Measurements from ENCODE around the gene CRISPLD2. TPM values are rescaled to one million over a fixed set of nuclear protein-coding genes. Genes with fewer than 3 reads are reported as not detected.
"Not testable (repeated sequence)": the region's sequence is repeated elsewhere in the genome, so short reads cannot be mapped to it uniquely, and the experiment has no call there.

Gene CRISPLD2
- total RNA-seq, 2 experiments from 2014 or later = 0.16 TPM; not detected in 1

- Mint-ChIP-seq H3K4me1 (ENCODE audit: low read depth) (no peaks in the 10 kb centered on the region), H3K36me3 (ENCODE audit: low read depth) (no peaks in the 10 kb centered on the region), H3K27ac (no peak overlapping the region), H3K27me3 (no peaks in the 10 kb centered on the region), H3K9me3 (no peaks in the 10 kb centered on the region), H3K4me3 (no peak overlapping the region)
- ChIA-PET POLR2A (interaction anchor here (0.6 kb wide), 2 partner anchors 116 to 369 kb away, joined by 3 read pairs; no protein-coding TSS in a partner anchor), CTCF (no interaction called here)
- intact Hi-C loops (cut with micrococcal nuclease) = no loop called here
- no peak for ATAC-seq
- no peak for TF ChIP-seq CTCF (IDR thresholded peaks at IDR 0.05)
- DNase-seq = no peak
Observed at GRCh38 chr16:84849751-84850150, 30.0 kb downstream of the CRISPLD2 start.

GRCh38 chr16:84850714-84851113, 30.9 kb downstream of the CRISPLD2 start:
- Mint-ChIP-seq H3K27ac (no peak overlapping the region), H3K36me3 (ENCODE audit: low read depth) (no peaks in the 10 kb centered on the region), H3K9me3 (no peaks in the 10 kb centered on the region), H3K27me3 (peaks cover 2% of the 10 kb centered on the region), H3K4me1 (ENCODE audit: low read depth) (no peaks in the 10 kb centered on the region), H3K4me3 (no peak overlapping the region)
- CTCF ChIA-PET = interaction anchor here (0.9 kb wide), 1 partner anchor 74 kb away, joined by 3 read pairs; no protein-coding TSS in a partner anchor
- ATAC-seq = no peak
- TF ChIP-seq CTCF (IDR thresholded peaks at IDR 0.05) = no peak
- intact Hi-C loops (cut with micrococcal nuclease) = no loop called here
- no peak for DNase-seq
- POLR2A ChIA-PET = no interaction called here

GRCh38 chr16:84851192-84852127, 31.7 kb downstream of the CRISPLD2 start:
- CTCF ChIA-PET = interaction anchor here (0.9 to 1.3 kb wide), 2 partner anchors 10 to 73 kb away, joined by 3 read pairs; no protein-coding TSS in a partner anchor
- H3K27ac Mint-ChIP-seq = no peak overlapping the region

GRCh38 chr16:84853534-84853933, 33.7 kb downstream of the CRISPLD2 start:
- DNase-seq = no peak
- Mint-ChIP-seq H3K9me3 (no peaks in the 10 kb centered on the region), H3K27ac (no peak overlapping the region), H3K27me3 (peaks cover 2% of the 10 kb centered on the region), H3K4me1 (ENCODE audit: low read depth) (no peaks in the 10 kb centered on the region), H3K4me3 (no peak overlapping the region), H3K36me3 (ENCODE audit: low read depth) (no peaks in the 10 kb centered on the region)
- no peak for ATAC-seq
- intact Hi-C loops (cut with micrococcal nuclease) = no loop called here
- POLR2A ChIA-PET = no interaction called here
- no peak for TF ChIP-seq CTCF (IDR thresholded peaks at IDR 0.05)
- CTCF ChIA-PET = no interaction called here

More at GRCh38 chr16:84851192-84852127, 31.7 kb downstream of the CRISPLD2 start:
- no peak for DNase-seq
- POLR2A ChIA-PET = no interaction called here
- intact Hi-C loops (cut with micrococcal nuclease) = no loop called here
- no peak for TF ChIP-seq CTCF (IDR thresholded peaks at IDR 0.05)
- H3K4me3 Mint-ChIP-seq = no peak overlapping the region
- no peaks in the 10 kb centered on the region for H3K36me3 Mint-ChIP-seq (ENCODE audit: low read depth)
- ATAC-seq = no peak
- no peaks in the 10 kb centered on the region for H3K9me3 Mint-ChIP-seq
- peaks cover 2% of the 10 kb centered on the region for H3K27me3 Mint-ChIP-seq
- no peaks in the 10 kb centered on the region for H3K4me1 Mint-ChIP-seq (ENCODE audit: low read depth)

GRCh38 chr16:84854759-84855158, 35.0 kb downstream of the CRISPLD2 start:
- intact Hi-C loops (cut with micrococcal nuclease) = no loop called here
- H3K9me3 Mint-ChIP-seq = peaks cover 2% of the 10 kb centered on the region
- no peak for ATAC-seq
- no peak for DNase-seq
- ChIA-PET CTCF (no interaction called here), POLR2A (no interaction called here)
- no peaks in the 10 kb centered on the region for H3K36me3 Mint-ChIP-seq (ENCODE audit: low read depth)
- no peak overlapping the region for H3K27ac Mint-ChIP-seq
- no peak for TF ChIP-seq CTCF (IDR thresholded peaks at IDR 0.05)
- peaks cover 2% of the 10 kb centered on the region for H3K27me3 Mint-ChIP-seq
- no peaks in the 10 kb centered on the region for H3K4me1 Mint-ChIP-seq (ENCODE audit: low read depth)
- no peak overlapping the region for H3K4me3 Mint-ChIP-seq

- ATAC-seq; H3K9me3 Mint-ChIP-seq; H3K4me1 Mint-ChIP-seq (ENCODE audit: low read depth); DNase-seq; H3K36me3 Mint-ChIP-seq (ENCODE audit: low read depth); CTCF ChIA-PET; intact Hi-C loops (cut with micrococcal nuclease); POLR2A ChIA-PET; H3K27me3 Mint-ChIP-seq; H3K27ac Mint-ChIP-seq; H3K4me3 Mint-ChIP-seq: not testable (repeated sequence)
Observed at GRCh38 chr16:84855435-84856202, 35.8 kb downstream of the CRISPLD2 start.

GRCh38 chr16:84856203-84856581, 36.4 kb downstream of the CRISPLD2 start:
- H3K4me3 Mint-ChIP-seq; POLR2A ChIA-PET; ATAC-seq; intact Hi-C loops (cut with micrococcal nuclease); H3K36me3 Mint-ChIP-seq (ENCODE audit: low read depth); DNase-seq; CTCF ChIA-PET; H3K27me3 Mint-ChIP-seq; H3K27ac Mint-ChIP-seq; H3K4me1 Mint-ChIP-seq (ENCODE audit: low read depth): not testable (repeated sequence)
- peaks cover 12% of the 10 kb centered on the region for H3K9me3 Mint-ChIP-seq

Data from activated CD8-positive, alpha-beta T cell treated with anti-CD3 and anti-CD28 coated beads for 36 hours (primary cell).